Measurements from ENCODE around the gene VPS72. TPM values are rescaled to one million over a fixed set of nuclear protein-coding genes. Genes with fewer than 3 reads are reported as not detected.

VPS72 gene
- total RNA-seq, 1 donor: 34.7 TPM

- Histone ChIP-seq H3K9me3 (ENCODE audit: low read depth, low read length) (no peaks in the 10 kb centered on the region), H3K27me3 (ENCODE audit: insufficient read depth, low read length) (no peaks in the 10 kb centered on the region), H3K27ac (ENCODE audit: low read depth, low read length) (no peak overlapping the region), H3K4me3 (ENCODE audit: insufficient read depth, low read length) (no peak overlapping the region), H3K36me3 (ENCODE audit: insufficient read depth, low read length) (peaks cover 29% of the 10 kb centered on the region), H3K79me2 (ENCODE audit: insufficient read depth, low read length) (peaks cover 91% of the 10 kb centered on the region), H3K4me2 (ENCODE audit: insufficient read depth, low read length) (no peak overlapping the region), H2AFZ (ENCODE audit: low read length) (no peak overlapping the region), H3K4me1 (ENCODE audit: insufficient read depth, low read length) (peaks cover 9% of the 10 kb centered on the region), H4K20me1 (ENCODE audit: insufficient read depth, low read length) (peaks cover 42% of the 10 kb centered on the region)
- DNase-seq (ENCODE audit: insufficient read length, low spot score, missing footprints): no peak
- TF ChIP-seq, protein P1, sequence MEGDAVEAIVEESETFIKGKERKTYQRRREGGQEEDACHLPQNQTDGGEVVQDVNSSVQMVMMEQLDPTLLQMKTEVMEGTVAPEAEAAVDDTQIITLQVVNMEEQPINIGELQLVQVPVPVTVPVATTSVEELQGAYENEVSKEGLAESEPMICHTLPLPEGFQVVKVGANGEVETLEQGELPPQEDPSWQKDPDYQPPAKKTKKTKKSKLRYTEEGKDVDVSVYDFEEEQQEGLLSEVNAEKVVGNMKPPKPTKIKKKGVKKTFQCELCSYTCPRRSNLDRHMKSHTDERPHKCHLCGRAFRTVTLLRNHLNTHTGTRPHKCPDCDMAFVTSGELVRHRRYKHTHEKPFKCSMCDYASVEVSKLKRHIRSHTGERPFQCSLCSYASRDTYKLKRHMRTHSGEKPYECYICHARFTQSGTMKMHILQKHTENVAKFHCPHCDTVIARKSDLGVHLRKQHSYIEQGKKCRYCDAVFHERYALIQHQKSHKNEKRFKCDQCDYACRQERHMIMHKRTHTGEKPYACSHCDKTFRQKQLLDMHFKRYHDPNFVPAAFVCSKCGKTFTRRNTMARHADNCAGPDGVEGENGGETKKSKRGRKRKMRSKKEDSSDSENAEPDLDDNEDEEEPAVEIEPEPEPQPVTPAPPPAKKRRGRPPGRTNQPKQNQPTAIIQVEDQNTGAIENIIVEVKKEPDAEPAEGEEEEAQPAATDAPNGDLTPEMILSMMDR (IDR thresholded peaks at IDR 0.05; ENCODE audit: extremely low read depth, low read depth, low read length): no peak
Measured at GRCh38 chr1:151222130-151222529, 32.1 kb upstream of the VPS72 start.

GRCh38 chr1:151221616-151222015, 31.6 kb upstream of the VPS72 start:
- Histone ChIP-seq H3K4me2 (ENCODE audit: insufficient read depth, low read length) (no peak overlapping the region), H3K4me3 (ENCODE audit: insufficient read depth, low read length) (no peak overlapping the region), H3K27ac (ENCODE audit: low read depth, low read length) (no peak overlapping the region), H4K20me1 (ENCODE audit: insufficient read depth, low read length) (peaks cover 47% of the 10 kb centered on the region), H3K27me3 (ENCODE audit: insufficient read depth, low read length) (no peaks in the 10 kb centered on the region), H3K9me3 (ENCODE audit: low read depth, low read length) (no peaks in the 10 kb centered on the region), H3K36me3 (ENCODE audit: insufficient read depth, low read length) (peaks cover 24% of the 10 kb centered on the region), H2AFZ (ENCODE audit: low read length) (no peak overlapping the region), H3K4me1 (ENCODE audit: insufficient read depth, low read length) (peaks cover 9% of the 10 kb centered on the region), H3K79me2 (ENCODE audit: insufficient read depth, low read length) (peaks cover 91% of the 10 kb centered on the region)
- no peak for DNase-seq (ENCODE audit: insufficient read length, low spot score, missing footprints)
- TF ChIP-seq, protein P1 (IDR thresholded peaks at IDR 0.05; ENCODE audit: extremely low read depth, low read depth, low read length): no peak

GRCh38 chr1:151213560-151213959, 23.6 kb upstream of the VPS72 start:
- no peaks in the 10 kb centered on the region for H3K9me3 ChIP-seq (ENCODE audit: low read depth, low read length)
- peaks cover 63% of the 10 kb centered on the region for H4K20me1 ChIP-seq (ENCODE audit: insufficient read depth, low read length)
- TF ChIP-seq, protein P1 (IDR thresholded peaks at IDR 0.05; ENCODE audit: extremely low read depth, low read depth, low read length): no peak
- H3K36me3 ChIP-seq (ENCODE audit: insufficient read depth, low read length): peaks cover 40% of the 10 kb centered on the region
- peaks cover 5% of the 10 kb centered on the region for H3K4me1 ChIP-seq (ENCODE audit: insufficient read depth, low read length)
- H2AFZ ChIP-seq (ENCODE audit: low read length): no peak overlapping the region
- no peak overlapping the region for H3K4me2 ChIP-seq (ENCODE audit: insufficient read depth, low read length)
- DNase-seq (ENCODE audit: insufficient read length, low spot score, missing footprints): no peak
- H3K4me3 ChIP-seq (ENCODE audit: insufficient read depth, low read length): no peak overlapping the region
- H3K27ac ChIP-seq (ENCODE audit: low read depth, low read length): no peak overlapping the region
- peaks cover 98% of the 10 kb centered on the region for H3K79me2 ChIP-seq (ENCODE audit: insufficient read depth, low read length)
- no peaks in the 10 kb centered on the region for H3K27me3 ChIP-seq (ENCODE audit: insufficient read depth, low read length)

DNA sequence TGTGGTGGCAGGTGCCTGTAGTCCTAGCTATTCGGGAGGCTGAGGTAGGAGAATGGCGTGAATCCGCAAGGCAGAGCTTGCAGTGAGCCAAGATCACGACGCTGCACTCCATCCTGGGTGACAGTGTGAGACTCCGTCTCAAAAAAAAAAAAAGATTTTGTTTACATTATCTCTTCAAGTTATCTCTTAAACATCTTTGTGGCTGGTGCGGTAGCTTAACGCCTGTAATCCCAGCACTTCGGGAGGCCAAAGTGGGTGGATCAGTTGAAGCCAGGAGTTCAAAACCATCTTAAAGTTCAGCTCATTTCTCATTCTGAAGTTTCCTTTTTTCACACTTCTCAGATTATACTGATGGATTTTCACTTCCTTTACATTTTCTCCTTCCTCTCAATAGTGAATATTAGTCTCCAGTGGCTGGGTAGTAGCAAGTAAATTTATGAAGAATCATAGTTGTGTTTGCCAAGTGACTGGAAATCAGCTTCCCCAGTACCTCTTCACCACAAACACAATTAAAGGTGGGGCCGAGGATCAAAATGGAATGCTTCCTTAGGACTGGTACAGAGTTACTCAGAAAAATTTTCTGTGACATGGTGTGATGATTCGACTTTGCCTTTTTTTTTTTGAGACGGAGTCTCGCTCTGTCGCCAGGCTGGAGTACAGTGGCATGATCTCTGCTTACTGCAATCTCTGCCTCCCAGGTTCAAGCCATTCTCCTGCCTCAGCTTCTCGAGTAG, 22.1 kb upstream of the VPS72 start:
- H3K27me3 ChIP-seq (ENCODE audit: insufficient read depth, low read length): no peaks in the 10 kb centered on the region
- no peak for DNase-seq (ENCODE audit: insufficient read length, low spot score, missing footprints)
- H2AFZ ChIP-seq (ENCODE audit: low read length): no peak overlapping the region
- TF ChIP-seq, protein P1 (IDR thresholded peaks at IDR 0.05; ENCODE audit: extremely low read depth, low read depth, low read length): no peak
- H3K4me2 ChIP-seq (ENCODE audit: insufficient read depth, low read length): no peak overlapping the region
- H4K20me1 ChIP-seq (ENCODE audit: insufficient read depth, low read length): peaks cover 57% of the 10 kb centered on the region
- no peak overlapping the region for H3K4me3 ChIP-seq (ENCODE audit: insufficient read depth, low read length)
- peaks cover 98% of the 10 kb centered on the region for H3K79me2 ChIP-seq (ENCODE audit: insufficient read depth, low read length)
- peaks cover 46% of the 10 kb centered on the region for H3K36me3 ChIP-seq (ENCODE audit: insufficient read depth, low read length)
- H3K27ac ChIP-seq (ENCODE audit: low read depth, low read length): no peak overlapping the region
- no peaks in the 10 kb centered on the region for H3K9me3 ChIP-seq (ENCODE audit: low read depth, low read length)
- H3K4me1 ChIP-seq (ENCODE audit: insufficient read depth, low read length): peaks cover 5% of the 10 kb centered on the region
